HCT116 (cell line): ENCODE results near the gene LINC00237.

ENCODE experiments used
- SIN3A ChIP-seq: IDR thresholded peaks from 2 replicates; pipeline ENCODE4 v1.6.1; 2012; ENCODE audit warnings: low read depth
- ZNF274 ChIP-seq: fragments of 200-500 bp; sonication (Bioruptor generic); IDR thresholded peaks from 2 replicates; pipeline ENCODE4 v1.6.1; 2014; ENCODE audit warnings: mild to moderate bottlenecking, low read depth, low read length, inconsistent platforms

DNA sequence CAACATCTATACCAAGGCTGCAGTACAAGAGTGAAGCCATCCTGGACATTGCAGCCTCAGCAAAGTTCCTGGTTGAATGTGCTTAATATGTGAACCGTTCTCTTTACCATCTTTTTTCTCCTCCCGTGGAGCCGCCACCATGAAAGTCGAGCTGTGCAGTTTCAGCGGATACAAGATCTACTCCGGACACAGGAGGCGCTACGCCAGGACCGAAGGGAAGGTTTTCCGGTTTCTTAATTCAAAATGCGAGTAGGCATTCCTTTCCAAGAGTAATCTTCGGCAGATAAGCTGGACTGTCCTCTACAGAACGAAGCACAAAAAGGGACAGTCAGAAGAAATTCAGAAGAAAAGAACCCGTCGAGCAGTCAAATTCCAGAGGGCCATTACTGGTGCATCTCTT lies 8.4 kb upstream of the LINC00237 start:
- TF ChIP-seq SIN3A, result no peak
- no peak for TF ChIP-seq ZNF274
